22Rv1 (cell line): ENCODE results near the gene DDX27.
A peak's percentile ranks its signal among the peaks of the same experiment; 100 is the strongest.

Experiments used
- H3K27ac ChIP-seq: fragments of 450-650 bp; 2 replicates; pipeline ENCODE4 v1.5.1; 2017
- CTCF ChIP-seq: fragments of 450-650 bp; IDR thresholded peaks from 2 replicates; pipeline ENCODE4 v1.5.1; 2017; ENCODE audit warnings: mild to moderate bottlenecking
- ZFX ChIP-seq: fragments of 450-650 bp; IDR thresholded peaks from 2 replicates; pipeline ENCODE4 v1.6.1; 2017; ENCODE audit warnings: antibody characterized with exemption, borderline replicate concordance

The DDX27 gene

GRCh38 chr20:49219091-49219923 lies at the start of gene DDX27:
DDX27 (plus strand) TSS chr20:49219416; CDS start chr20:49219449, 33 bp downstream.
- peak within 1 kb of the TSS; percentile 70 for H3K27ac ChIP-seq
- TF ChIP-seq CTCF (no peak), ZFX (no peak)

- no peak for TF ChIP-seq ZFX
- no peak for TF ChIP-seq CTCF
- no peak overlapping the region for H3K27ac ChIP-seq
Observed at GRCh38 chr20:49169547-49169946, 49.7 kb upstream of the DDX27 start.

- H3K27ac ChIP-seq, result no peak overlapping the region
- no peak for TF ChIP-seq CTCF
- TF ChIP-seq ZFX, result no peak
Observed at GRCh38 chr20:49170714-49171113, 48.5 kb upstream of the DDX27 start.

- H3K27ac ChIP-seq, result no peak overlapping the region
- no peak for TF ChIP-seq ZFX
- TF ChIP-seq CTCF, result no peak
Observed at GRCh38 chr20:49171909-49172308, 47.3 kb upstream of the DDX27 start.

- H3K27ac ChIP-seq, result no peak overlapping the region
- TF ChIP-seq ZFX (no peak), CTCF (no peak)
Observed at GRCh38 chr20:49172413-49172812, 46.8 kb upstream of the DDX27 start.

- H3K27ac ChIP-seq, result no peak overlapping the region
- TF ChIP-seq CTCF (no peak), ZFX (no peak)
Observed at GRCh38 chr20:49174183-49174582, 45.0 kb upstream of the DDX27 start.

- TF ChIP-seq ZFX, result no peak
- TF ChIP-seq CTCF, result no peak
- no peak overlapping the region for H3K27ac ChIP-seq
Observed at GRCh38 chr20:49179368-49180277, 39.6 kb upstream of the DDX27 start.
